22Rv1 (cell line): ENCODE data around the gene CNOT4.

Experiments used
- CTCF ChIP-seq: fragments of 450-650 bp; IDR thresholded peaks from 2 replicates; pipeline ENCODE4 v1.5.1; 2017; ENCODE audit warnings: mild to moderate bottlenecking
- ZFX ChIP-seq: fragments of 450-650 bp; IDR thresholded peaks from 2 replicates; pipeline ENCODE4 v1.6.1; 2017; ENCODE audit warnings: antibody characterized with exemption, borderline replicate concordance

GRCh38 chr7:135330088-135330487, 179.8 kb downstream of the CNOT4 start:
- TF ChIP-seq CTCF, result no peak
- no peak for TF ChIP-seq ZFX
